ENCODE results near the gene SLC1A3. TPM values are rescaled to one million over a fixed set of nuclear protein-coding genes. Genes with fewer than 3 reads are reported as not detected.
A peak's percentile ranks its signal among the peaks of the same experiment; 100 is the strongest.
"Not testable (repeated sequence)": the region's sequence is repeated elsewhere in the genome, so short reads cannot be mapped to it uniquely, and the experiment has no call there.

Gene SLC1A3
- total RNA-seq, 1 donor from 2014 or later, result under 0.01 TPM

DNA sequence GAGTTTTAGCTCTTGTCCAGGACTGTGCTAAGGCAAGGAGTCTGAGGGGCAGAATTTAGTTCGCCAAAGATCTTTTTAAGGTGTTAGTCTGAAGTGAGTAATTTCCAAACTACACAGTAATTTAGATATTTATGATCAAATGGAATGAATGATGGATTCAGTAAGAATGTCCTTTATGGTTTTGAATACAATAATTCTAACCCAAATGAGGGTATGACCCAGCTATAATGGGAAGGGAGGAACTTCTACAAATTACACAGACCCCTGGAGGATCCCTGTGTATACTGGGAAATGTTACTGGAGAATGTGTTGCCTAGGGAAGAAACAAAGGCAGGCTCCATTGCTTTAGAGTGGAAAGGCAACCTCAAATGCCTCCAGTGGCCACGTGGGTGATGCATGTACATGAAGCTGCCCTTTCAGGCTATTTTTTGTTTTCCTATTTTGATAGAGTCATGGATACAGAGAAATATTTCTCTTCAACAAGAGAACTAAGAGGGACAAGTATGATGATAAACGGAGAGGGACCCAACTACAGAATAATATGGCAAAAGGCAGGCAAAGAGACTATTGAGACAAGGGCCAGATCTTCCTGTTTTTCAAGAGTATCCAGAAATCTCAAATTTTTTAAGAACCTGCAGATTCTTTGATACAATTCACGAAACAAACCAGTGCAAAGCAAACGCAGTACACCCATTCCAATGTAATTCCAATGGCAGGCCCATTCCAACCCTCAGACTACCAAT lies 25.4 kb downstream of the SLC1A3 start:
- DNase-seq, result no peak

DNA sequence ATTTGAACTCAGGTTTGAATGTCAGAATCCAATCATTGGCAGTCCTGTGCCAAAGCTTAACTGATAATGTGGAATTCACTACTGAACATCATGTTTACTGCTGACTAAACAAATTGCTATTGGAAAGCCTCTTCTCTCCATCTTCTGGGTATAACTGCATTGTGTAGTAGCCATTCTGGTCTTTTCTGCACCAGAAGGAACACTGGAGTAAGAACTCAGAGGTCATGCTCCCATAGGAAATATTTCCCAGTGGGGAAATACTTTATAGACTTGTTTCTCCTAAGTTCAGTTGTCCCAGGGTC lies 25.9 kb downstream of the SLC1A3 start:
- DNase-seq, result no peak

GRCh38 chr5:36635721-36636390 lies 29.4 kb downstream of the SLC1A3 start:
- DNase-seq, result no peak

DNA sequence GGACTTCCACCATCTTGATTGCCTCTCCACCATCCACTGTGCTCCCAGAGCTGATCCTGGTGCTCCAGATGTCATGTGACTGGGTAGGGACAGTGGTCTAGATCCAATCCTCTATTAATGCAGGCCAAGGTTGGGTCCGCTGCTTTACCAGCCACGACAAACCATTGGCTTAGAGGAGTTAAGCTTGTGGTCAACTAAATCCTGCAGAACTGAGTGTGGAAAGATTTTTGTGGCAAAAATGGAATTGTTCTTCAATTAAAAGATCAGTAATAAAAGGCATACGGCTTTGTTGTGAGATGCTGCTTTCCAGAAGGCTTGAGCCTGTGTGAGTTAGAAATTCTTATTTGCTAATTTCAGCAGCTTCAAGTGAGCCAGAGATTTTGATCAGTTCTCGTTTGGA lies 30.7 kb downstream of the SLC1A3 start:
- DNase-seq, result no peak

GRCh38 chr5:36637516-36637915 lies 31.1 kb downstream of the SLC1A3 start:
- DNase-seq, result no peak

- DNase-seq, result no peak
Measured at GRCh38 chr5:36638056-36638455, 31.6 kb downstream of the SLC1A3 start.

GRCh38 chr5:36640949-36641348 lies 34.5 kb downstream of the SLC1A3 start:
- DNase-seq, result no peak

DNA sequence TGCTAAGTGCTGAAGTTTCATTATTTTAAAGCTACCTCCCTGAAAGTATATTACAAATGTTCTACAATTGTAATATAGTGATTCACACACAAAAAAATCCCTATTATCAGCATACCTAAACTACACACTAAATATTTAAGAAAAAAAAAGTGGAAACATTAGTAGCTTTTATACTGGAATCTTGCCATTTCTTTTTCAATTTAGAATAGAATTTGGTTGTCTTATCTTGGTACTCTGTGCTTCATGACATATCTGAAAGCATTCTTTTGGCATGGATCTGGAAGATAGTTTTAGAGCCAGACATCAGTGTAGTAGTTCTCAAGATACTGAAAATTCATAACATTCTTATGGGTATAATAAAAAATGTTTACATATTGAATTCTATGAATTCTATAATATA lies 35.0 kb downstream of the SLC1A3 start:
- no peak for DNase-seq

DNA sequence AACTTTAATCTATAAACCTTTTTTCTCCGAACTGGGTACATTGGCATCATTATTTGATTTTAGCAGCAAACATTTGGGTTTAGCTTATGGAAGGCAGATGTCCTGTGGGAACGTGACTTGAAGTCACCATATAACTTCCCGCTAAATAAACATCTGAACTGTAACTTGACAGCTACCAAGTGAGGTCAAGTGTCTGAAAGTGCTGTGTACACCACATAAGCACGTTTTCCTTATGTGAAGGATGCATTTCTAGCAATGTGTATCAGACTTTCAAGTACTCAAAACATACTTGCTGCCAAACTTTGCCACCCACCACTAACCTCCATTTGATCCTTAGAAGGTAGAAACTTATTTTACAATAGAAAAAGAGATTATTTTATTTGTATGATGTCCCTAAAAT lies 35.7 kb downstream of the SLC1A3 start:
- no peak for DNase-seq

GRCh38 chr5:36643162-36643561 lies 36.8 kb downstream of the SLC1A3 start:
- no peak for DNase-seq

DNA sequence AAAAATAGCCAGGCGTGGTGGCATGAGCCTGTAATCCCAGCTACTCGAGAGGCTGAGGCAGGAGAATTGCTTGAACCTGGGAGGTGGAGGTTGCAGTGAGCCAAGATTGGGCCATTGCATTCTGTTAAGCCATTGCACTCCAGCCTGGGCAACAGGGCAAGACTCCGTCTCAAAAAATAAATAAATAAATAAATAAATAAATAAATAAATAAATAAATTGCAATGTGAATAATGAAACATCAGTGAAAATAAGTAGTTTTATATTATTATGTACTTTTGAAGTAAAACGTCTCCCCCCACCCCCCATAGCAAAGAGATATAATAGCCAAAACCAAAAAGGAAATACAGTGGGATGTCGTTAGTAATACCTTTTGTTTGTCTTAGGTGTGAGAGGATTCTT lies 37.4 kb downstream of the SLC1A3 start:
- not testable (repeated sequence) for DNase-seq

GRCh38 chr5:36644727-36645126 lies 38.3 kb downstream of the SLC1A3 start:
- no peak for DNase-seq

GRCh38 chr5:36646100-36646499 lies 39.7 kb downstream of the SLC1A3 start:
- no peak for DNase-seq

- no peak for DNase-seq
Measured at GRCh38 chr5:36646507-36647023, 40.2 kb downstream of the SLC1A3 start.

- DNase-seq, result no peak
Measured at GRCh38 chr5:36647046-36647445, 40.6 kb downstream of the SLC1A3 start.

- DNase-seq, result no peak
Measured at GRCh38 chr5:36648426-36648825, 42.0 kb downstream of the SLC1A3 start.

DNA sequence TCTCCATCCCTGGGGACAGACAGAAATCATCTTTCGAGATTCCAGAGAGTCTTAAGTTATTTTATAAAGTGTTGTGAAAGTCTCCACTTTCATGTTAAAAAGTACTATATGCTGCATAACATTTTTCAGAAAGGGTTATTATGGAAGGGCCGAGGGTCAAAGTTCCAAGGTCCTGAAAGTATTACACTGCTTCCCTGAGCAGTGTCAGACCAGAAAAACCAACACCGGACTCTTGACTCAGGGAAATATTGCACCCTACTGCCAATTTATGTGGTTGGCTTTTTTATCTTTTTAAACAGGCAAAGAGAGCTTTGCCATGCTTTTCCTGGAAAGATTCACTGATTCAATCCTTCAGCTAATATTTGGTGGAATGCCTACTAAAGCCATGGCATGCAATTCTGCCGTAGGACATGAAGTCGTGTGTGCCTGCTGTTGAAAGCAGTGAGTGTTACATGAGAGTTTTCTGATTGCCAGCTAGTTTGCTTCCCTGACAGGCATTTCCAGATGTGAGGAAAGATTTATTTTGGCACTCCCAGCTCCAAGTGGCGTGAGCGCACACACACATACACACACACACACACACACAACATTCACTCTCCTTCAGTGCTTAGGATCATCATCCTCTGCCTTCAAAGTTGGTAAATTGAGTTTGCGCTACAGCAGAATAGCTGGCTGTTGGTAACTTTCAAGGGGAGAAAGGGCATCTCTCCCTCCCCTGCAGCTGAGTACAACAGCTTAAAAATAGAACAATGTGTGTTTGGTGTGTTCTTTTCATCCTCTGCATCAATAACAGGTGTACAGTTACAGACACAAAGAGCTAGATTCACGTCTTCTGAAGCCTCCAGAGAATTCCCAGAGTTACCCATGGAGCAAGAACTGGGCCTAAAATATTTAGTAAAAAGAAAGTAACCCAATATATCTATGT lies 45.6 kb downstream of the SLC1A3 start:
- DNase-seq, result no peak

- no peak for DNase-seq
Measured at GRCh38 chr5:36653044-36653705, 46.8 kb downstream of the SLC1A3 start.

GRCh38 chr5:36654564-36654963 lies 48.2 kb downstream of the SLC1A3 start:
- DNase-seq, result no peak

- no peak for DNase-seq
Measured at GRCh38 chr5:36655161-36655560, 48.8 kb downstream of the SLC1A3 start.

GRCh38 chr5:36656556-36656955 lies 50.1 kb downstream of the SLC1A3 start:
- no peak for DNase-seq

DNA sequence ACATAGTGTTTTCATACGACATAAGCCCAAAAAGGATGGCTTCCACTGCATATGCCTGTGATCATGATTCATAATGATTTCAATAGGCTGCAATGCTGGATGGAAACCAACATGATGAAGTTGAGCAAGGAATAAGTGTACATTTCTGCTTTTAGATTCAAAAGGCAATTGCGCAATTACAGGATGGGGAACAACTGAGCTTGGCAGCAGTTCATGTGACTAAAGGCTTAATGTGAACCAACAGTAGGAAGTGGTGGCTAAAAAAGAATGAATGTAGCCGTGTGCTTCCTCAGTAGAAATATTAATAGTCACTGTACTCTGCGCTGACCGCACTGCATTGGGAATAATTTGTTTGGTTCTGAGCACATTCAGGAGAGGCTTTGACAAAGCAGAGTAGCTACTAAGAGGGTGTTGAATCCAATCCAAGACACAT lies 51.2 kb downstream of the SLC1A3 start:
- peak; percentile 68 for DNase-seq
